DMS53 treated with DMSO at 0.1 percent for 48 hours (cell line): ENCODE results near the gene CCNY.

Experiments used
- DNase-seq: peaks from one replicate; lab custom pipeline; 2025; ENCODE audit not compliant: unreplicated experiment; lab: John Stamatoyannopoulos, UW

CCNY gene

GRCh38 chr10:35608328-35608672 is 272.0 kb downstream of the CCNY start:
- DNase-seq = no peak

GRCh38 chr10:35611750-35612149 is 275.4 kb downstream of the CCNY start:
- DNase-seq = no peak

GRCh38 chr10:35612385-35613106 is 276.2 kb downstream of the CCNY start:
- DNase-seq = no peak

- no peak for DNase-seq
Measured at GRCh38 chr10:35613107-35613440, 276.8 kb downstream of the CCNY start.

GRCh38 chr10:35613597-35614226 is 277.4 kb downstream of the CCNY start:
- DNase-seq = no peak

GRCh38 chr10:35614312-35614711 is 278.0 kb downstream of the CCNY start:
- no peak for DNase-seq
